Right atrium auricular region (tissue), 2 donors: ENCODE measurements around the gene XRRA1. TPM values are rescaled to one million over a fixed set of nuclear protein-coding genes. Genes with fewer than 3 reads are reported as not detected.

ENCODE experiments used
- DNase-seq: peaks from one replicate; pipeline ENCODE4 v3.0.0-alpha.2; 2019; ENCODE audit warnings: low spot score
- H3K27ac ChIP-seq, 2 donors: fragments of 200-600 bp; sonication (generic); 1 replicate in 1 of 2; 2 replicates in 1 of 2; pipeline ENCODE4 v1.5.1; 2016 to 2019
- H3K27me3 ChIP-seq, 2 donors: fragments of 200-600 bp; sonication (generic); one replicate each; pipeline versions ENCODE4 v1.5.1 to v1.6.0; 2017 to 2019
- H3K36me3 ChIP-seq: fragments of 200-600 bp; sonication (generic); one replicate; pipeline ENCODE4 v1.5.1; 2016
- H3K4me1 ChIP-seq, 2 donors: fragments of 200-600 bp; sonication (generic); one replicate each; pipeline versions ENCODE4 v1.5.1 to v1.6.0; 2017 to 2019
- H3K4me3 ChIP-seq, 2 donors: fragments of 200-600 bp; sonication (generic); 1 replicate in 1 of 2; 2 replicates in 1 of 2; pipeline ENCODE4 v1.5.1; 2017 to 2019; ENCODE audit warnings: mild to moderate bottlenecking in 1 of 2, moderate library complexity in 1 of 2
- H3K9me3 ChIP-seq, 2 donors: fragments of 200-600 bp; sonication (generic); one replicate each; pipeline ENCODE4 v1.5.1; 2019
- CTCF ChIP-seq, 2 donors: fragments of 200-600 bp; sonication (generic); IDR thresholded peaks; one replicate each; pipeline ENCODE4 v1.5.1; 2019; ENCODE audit warnings: antibody characterized with exemption in 2 of 2
- total RNA-seq, 2 donors: library from RNA; depleted of rRNA; stranded (reverse); fragments of >200 nt; gene quantifications; one replicate each; pipeline ENCODE4 v1.1.0, GENCODE V29; 2016

Gene XRRA1
- total RNA-seq, 2 donors from 2014 or later: 6.8 to 8.1 TPM

- TF ChIP-seq CTCF (IDR thresholded peaks at IDR 0.05): no peak
- Histone ChIP-seq H3K9me3 (no peaks in the 10 kb centered on the region), H3K36me3 (peaks cover 38% of the 10 kb centered on the region), H3K27ac (no peak overlapping the region), H3K4me3 (no peak overlapping the region), H3K27me3 (no peaks in the 10 kb centered on the region), H3K4me1 (no peaks in the 10 kb centered on the region)
- no peak for DNase-seq
Observed at GRCh38 chr11:74847395-74847794, 101.5 kb downstream of the XRRA1 start.

GRCh38 chr11:74846770-74847169 lies 102.1 kb downstream of the XRRA1 start:
- H3K27ac ChIP-seq: no peak overlapping the region
- no peaks in the 10 kb centered on the region for H3K27me3 ChIP-seq
- H3K9me3 ChIP-seq: no peaks in the 10 kb centered on the region
- no peak overlapping the region for H3K4me3 ChIP-seq
- H3K36me3 ChIP-seq: peaks cover 40% of the 10 kb centered on the region
- no peak for TF ChIP-seq CTCF (IDR thresholded peaks at IDR 0.05)
- no peaks in the 10 kb centered on the region for H3K4me1 ChIP-seq
- no peak for DNase-seq

- Histone ChIP-seq H3K9me3 (no peaks in the 10 kb centered on the region), H3K27me3 (no peaks in the 10 kb centered on the region), H3K27ac (no peak overlapping the region), H3K36me3 (peaks cover 40% of the 10 kb centered on the region), H3K4me1 (no peaks in the 10 kb centered on the region), H3K4me3 (no peak overlapping the region)
- no peak for DNase-seq
- no peak for TF ChIP-seq CTCF (IDR thresholded peaks at IDR 0.05)
Observed at GRCh38 chr11:74845978-74846517, 102.8 kb downstream of the XRRA1 start.

- Histone ChIP-seq H3K27ac (no peak overlapping the region), H3K4me1 (no peaks in the 10 kb centered on the region), H3K36me3 (peaks cover 34% of the 10 kb centered on the region), H3K4me3 (no peak overlapping the region), H3K27me3 (no peaks in the 10 kb centered on the region), H3K9me3 (no peaks in the 10 kb centered on the region)
- TF ChIP-seq CTCF (IDR thresholded peaks at IDR 0.05): no peak
- DNase-seq: no peak
Observed at GRCh38 chr11:74844865-74845264, 104.0 kb downstream of the XRRA1 start.

GRCh38 chr11:74844072-74844471 lies 104.8 kb downstream of the XRRA1 start:
- H3K27me3 ChIP-seq: no peaks in the 10 kb centered on the region
- DNase-seq: no peak
- H3K4me3 ChIP-seq: no peak overlapping the region
- peaks cover 34% of the 10 kb centered on the region for H3K36me3 ChIP-seq
- no peaks in the 10 kb centered on the region for H3K4me1 ChIP-seq
- TF ChIP-seq CTCF (IDR thresholded peaks at IDR 0.05): no peak
- H3K9me3 ChIP-seq: no peaks in the 10 kb centered on the region
- no peak overlapping the region for H3K27ac ChIP-seq

GRCh38 chr11:74842967-74843366 lies 105.9 kb downstream of the XRRA1 start:
- H3K4me3 ChIP-seq: no peak overlapping the region
- no peaks in the 10 kb centered on the region for H3K4me1 ChIP-seq
- no peak for DNase-seq
- no peak for TF ChIP-seq CTCF (IDR thresholded peaks at IDR 0.05)
- H3K9me3 ChIP-seq: no peaks in the 10 kb centered on the region
- peaks cover 34% of the 10 kb centered on the region for H3K36me3 ChIP-seq
- H3K27ac ChIP-seq: no peak overlapping the region
- H3K27me3 ChIP-seq: no peaks in the 10 kb centered on the region
